Activated CD4-positive, alpha-beta memory T cell treated with anti-CD3 and anti-CD28 coated beads for 36 hours (primary cell): ENCODE results near the gene LOXL4. TPM values are rescaled to one million over a fixed set of nuclear protein-coding genes. Genes with fewer than 3 reads are reported as not detected.

Source experiments
- CTCF ChIA-PET: fragments of 350-600 bp; sonication (Branson Sonifier 250); formaldehyde crosslinking; loops from one replicate; lab custom pipeline; 2021; ENCODE audit warnings: antibody characterized with exemption, inconsistent platforms; lab: Charles Lee
- POLR2A ChIA-PET: fragments of 350-600 bp; sonication (Branson Sonifier 250); formaldehyde crosslinking; loops from one replicate; lab custom pipeline; 2021; ENCODE audit warnings: antibody characterized with exemption; lab: Charles Lee
- DNase-seq: peaks from one replicate; pipeline ENCODE4 v3.0.0-alpha.2; 2020
- H3K27ac Mint-ChIP-seq: one replicate; pipeline ENCODE4 v1.8.0; 2021; ENCODE audit warnings: mixed read lengths
- H3K27me3 Mint-ChIP-seq: one replicate; pipeline ENCODE4 v1.8.0; 2021; ENCODE audit warnings: mixed read lengths
- H3K36me3 Mint-ChIP-seq: one replicate; pipeline ENCODE4 v1.8.0; 2021; ENCODE audit warnings: mixed read lengths
- H3K4me1 Mint-ChIP-seq: one replicate; pipeline ENCODE4 v1.8.0; 2021; ENCODE audit warnings: low read depth, mixed read lengths
- H3K4me3 Mint-ChIP-seq: one replicate; pipeline ENCODE4 v1.8.0; 2021; ENCODE audit warnings: mild to moderate bottlenecking, mixed read lengths
- H3K9me3 Mint-ChIP-seq: one replicate; pipeline ENCODE4 v1.8.0; 2021; ENCODE audit warnings: mixed read lengths
- intact Hi-C: fragments of 100-400 bp; cut with micrococcal nuclease; formaldehyde crosslinking; loops from one replicate; pipeline ENCODE4 v1.15.1; 2023
- total RNA-seq, 2 experiments: library from RNA; stranded (reverse); gene quantifications; one replicate each; pipeline ENCODE4 v1.2.3, GENCODE V29; 2021

Gene LOXL4
- total RNA-seq, 2 experiments from 2014 or later: not detected

GRCh38 chr10:98293550-98294269 is 25.7 kb upstream of the LOXL4 start:
- Mint-ChIP-seq H3K4me1 (no peaks in the 10 kb centered on the region), H3K27me3 (peaks cover 14% of the 10 kb centered on the region), H3K36me3 (no peaks in the 10 kb centered on the region), H3K27ac (no peak overlapping the region), H3K4me3 (no peak overlapping the region), H3K9me3 (no peaks in the 10 kb centered on the region)
- intact Hi-C loops: no loop called here
- DNase-seq: no peak
- ChIA-PET CTCF (no interaction called here), POLR2A (no interaction called here)

GRCh38 chr10:98292971-98293370 is 25.0 kb upstream of the LOXL4 start:
- no peak overlapping the region for H3K4me3 Mint-ChIP-seq

GRCh38 chr10:98289802-98290209 is 21.8 kb upstream of the LOXL4 start:
- no peak for DNase-seq
- Mint-ChIP-seq H3K36me3 (no peaks in the 10 kb centered on the region), H3K4me3 (no peak overlapping the region), H3K27me3 (peaks cover 9% of the 10 kb centered on the region), H3K9me3 (no peaks in the 10 kb centered on the region), H3K27ac (no peak overlapping the region), H3K4me1 (no peaks in the 10 kb centered on the region)
- ChIA-PET CTCF (no interaction called here), POLR2A (no interaction called here)
- intact Hi-C loops: no loop called here

More at GRCh38 chr10:98292971-98293370, 25.0 kb upstream of the LOXL4 start:
- DNase-seq: no peak
- ChIA-PET POLR2A (no interaction called here), CTCF (interaction anchor here (1.0 to 1.4 kb wide), 2 partner anchors 16 to 133 kb away, joined by 3 read pairs; no protein-coding TSS in a partner anchor)
- Mint-ChIP-seq H3K36me3 (no peaks in the 10 kb centered on the region), H3K4me1 (no peaks in the 10 kb centered on the region), H3K27me3 (peaks cover 12% of the 10 kb centered on the region), H3K9me3 (no peaks in the 10 kb centered on the region), H3K27ac (no peak overlapping the region)
- intact Hi-C loops: no loop called here

GRCh38 chr10:98287321-98287720 is 19.3 kb upstream of the LOXL4 start:
- intact Hi-C loops: no loop called here
- ChIA-PET POLR2A (no interaction called here), CTCF (no interaction called here)
- no peak overlapping the region for H3K27ac Mint-ChIP-seq
- no peak for DNase-seq
- no peak overlapping the region for H3K4me3 Mint-ChIP-seq
- no peaks in the 10 kb centered on the region for H3K4me1 Mint-ChIP-seq
- no peaks in the 10 kb centered on the region for H3K9me3 Mint-ChIP-seq
- peaks cover 11% of the 10 kb centered on the region for H3K27me3 Mint-ChIP-seq
- H3K36me3 Mint-ChIP-seq: no peaks in the 10 kb centered on the region

- Mint-ChIP-seq H3K36me3 (no peaks in the 10 kb centered on the region), H3K27ac (no peak overlapping the region), H3K9me3 (peaks cover 9% of the 10 kb centered on the region), H3K4me1 (no peaks in the 10 kb centered on the region), H3K27me3 (peaks cover 14% of the 10 kb centered on the region), H3K4me3 (no peak overlapping the region)
- intact Hi-C loops: no loop called here
- ChIA-PET CTCF (interaction anchor here (0.7 kb wide), 1 partner anchor 19 kb away, joined by 3 read pairs; no protein-coding TSS in a partner anchor), POLR2A (no interaction called here)
- no peak for DNase-seq
Observed at GRCh38 chr10:98286419-98286818, 18.4 kb upstream of the LOXL4 start.

- no peaks in the 10 kb centered on the region for H3K4me1 Mint-ChIP-seq
- no peaks in the 10 kb centered on the region for H3K36me3 Mint-ChIP-seq
- H3K27ac Mint-ChIP-seq: no peak overlapping the region
- CTCF ChIA-PET: no interaction called here
- POLR2A ChIA-PET: no interaction called here
- H3K9me3 Mint-ChIP-seq: peaks cover 16% of the 10 kb centered on the region
- no peak for DNase-seq
- intact Hi-C loops: no loop called here
- peaks cover 17% of the 10 kb centered on the region for H3K27me3 Mint-ChIP-seq
- H3K4me3 Mint-ChIP-seq: no peak overlapping the region
Observed at GRCh38 chr10:98285416-98285815, 17.4 kb upstream of the LOXL4 start.

- no peak overlapping the region for H3K4me3 Mint-ChIP-seq
- H3K27ac Mint-ChIP-seq: no peak overlapping the region
Observed at GRCh38 chr10:98276311-98276710, 8.3 kb upstream of the LOXL4 start.

GRCh38 chr10:98274562-98274961 is 6.6 kb upstream of the LOXL4 start:
- intact Hi-C loops: no loop called here
- no peaks in the 10 kb centered on the region for H3K9me3 Mint-ChIP-seq
- ChIA-PET CTCF (no interaction called here), POLR2A (no interaction called here)
- no peak for DNase-seq
- H3K4me1 Mint-ChIP-seq: no peaks in the 10 kb centered on the region
- H3K4me3 Mint-ChIP-seq: no peak overlapping the region
- no peak overlapping the region for H3K27ac Mint-ChIP-seq
- peaks cover 16% of the 10 kb centered on the region for H3K27me3 Mint-ChIP-seq
- no peaks in the 10 kb centered on the region for H3K36me3 Mint-ChIP-seq

More at GRCh38 chr10:98276311-98276710, 8.3 kb upstream of the LOXL4 start:
- H3K4me1 Mint-ChIP-seq: no peaks in the 10 kb centered on the region
- H3K36me3 Mint-ChIP-seq: no peaks in the 10 kb centered on the region
- POLR2A ChIA-PET: no interaction called here
- H3K9me3 Mint-ChIP-seq: peaks cover 6% of the 10 kb centered on the region
- DNase-seq: no peak
- CTCF ChIA-PET: no interaction called here
- peaks cover 10% of the 10 kb centered on the region for H3K27me3 Mint-ChIP-seq
- intact Hi-C loops: no loop called here

- POLR2A ChIA-PET: no interaction called here
- no peak overlapping the region for H3K27ac Mint-ChIP-seq
- H3K27me3 Mint-ChIP-seq: peaks cover 25% of the 10 kb centered on the region
Observed at GRCh38 chr10:98273057-98273850, 5.3 kb upstream of the LOXL4 start.

GRCh38 chr10:98272656-98273055 is 4.7 kb upstream of the LOXL4 start:
- POLR2A ChIA-PET: no interaction called here
- H3K9me3 Mint-ChIP-seq: no peaks in the 10 kb centered on the region
- no peak overlapping the region for H3K27ac Mint-ChIP-seq
- CTCF ChIA-PET: interaction anchor here (0.7 kb wide), 1 partner anchor 37 kb away, joined by 3 read pairs; no protein-coding TSS in a partner anchor
- H3K4me1 Mint-ChIP-seq: peaks cover 1% of the 10 kb centered on the region
- no peaks in the 10 kb centered on the region for H3K36me3 Mint-ChIP-seq
- H3K4me3 Mint-ChIP-seq: no peak overlapping the region
- intact Hi-C loops: no loop called here
- peaks cover 27% of the 10 kb centered on the region for H3K27me3 Mint-ChIP-seq
- DNase-seq: no peak

More at GRCh38 chr10:98273057-98273850, 5.3 kb upstream of the LOXL4 start:
- no peaks in the 10 kb centered on the region for H3K36me3 Mint-ChIP-seq
- no peaks in the 10 kb centered on the region for H3K9me3 Mint-ChIP-seq
- no peak overlapping the region for H3K4me3 Mint-ChIP-seq
- CTCF ChIA-PET: interaction anchor here (0.7 kb wide), 1 partner anchor 36 kb away, joined by 3 read pairs; no protein-coding TSS in a partner anchor
- no peak for DNase-seq
- intact Hi-C loops: no loop called here
- peaks cover 1% of the 10 kb centered on the region for H3K4me1 Mint-ChIP-seq

GRCh38 chr10:98272245-98272644 is 4.3 kb upstream of the LOXL4 start:
- peaks cover 1% of the 10 kb centered on the region for H3K4me1 Mint-ChIP-seq
- ChIA-PET CTCF (no interaction called here), POLR2A (no interaction called here)
- intact Hi-C loops: no loop called here
- H3K9me3 Mint-ChIP-seq: no peaks in the 10 kb centered on the region
- H3K27me3 Mint-ChIP-seq: peaks cover 31% of the 10 kb centered on the region
- H3K4me3 Mint-ChIP-seq: no peak overlapping the region
- H3K27ac Mint-ChIP-seq: no peak overlapping the region
- DNase-seq: no peak
- no peaks in the 10 kb centered on the region for H3K36me3 Mint-ChIP-seq

- intact Hi-C loops: no loop called here
- Mint-ChIP-seq H3K4me1 (peaks cover 1% of the 10 kb centered on the region), H3K27me3 (peaks cover 41% of the 10 kb centered on the region), H3K4me3 (no peak overlapping the region), H3K36me3 (no peaks in the 10 kb centered on the region), H3K9me3 (no peaks in the 10 kb centered on the region), H3K27ac (no peak overlapping the region)
- ChIA-PET CTCF (no interaction called here), POLR2A (no interaction called here)
- no peak for DNase-seq
Observed at GRCh38 chr10:98270786-98271185, 2.8 kb upstream of the LOXL4 start.
